Fibroblast of lung (primary cell): ENCODE measurements around the gene ERFE. TPM values are rescaled to one million over a fixed set of nuclear protein-coding genes. Genes with fewer than 3 reads are reported as not detected.

Experiments
- DNase-seq, 2 donors: peaks; one replicate each; pipeline versions ENCODE4 v3.0.0 to v3.0.0-alpha.2; 2010; ENCODE audit warnings: low read depth in 2 of 2
- H2AFZ ChIP-seq: 2 replicates; pipeline ENCODE4 v1.5.1; 2012; ENCODE audit warnings: low read length, control low read depth, inconsistent platforms
- H3K27ac ChIP-seq: 2 replicates; pipeline ENCODE4 v1.5.1; 2011; ENCODE audit warnings: low read length, control low read depth; ENCODE audit not compliant: insufficient read depth
- H3K27me3 ChIP-seq: 2 replicates; pipeline ENCODE4 v1.5.1; 2011; ENCODE audit warnings: mild to moderate bottlenecking, low read length; ENCODE audit not compliant: control insufficient read depth, insufficient read depth
- H3K36me3 ChIP-seq: 2 replicates; pipeline ENCODE4 v1.5.1; 2011; ENCODE audit warnings: low read length; ENCODE audit not compliant: control insufficient read depth, insufficient read depth
- H3K4me1 ChIP-seq: 2 replicates; pipeline ENCODE4 v1.5.1; 2011; ENCODE audit warnings: low read length; ENCODE audit not compliant: control insufficient read depth, insufficient read depth; ENCODE audit errors: extremely low read depth
- H3K4me2 ChIP-seq: 2 replicates; pipeline ENCODE4 v1.5.1; 2011; ENCODE audit warnings: low read length, control low read depth; ENCODE audit not compliant: insufficient read depth; ENCODE audit errors: extremely low read depth
- H3K4me3 ChIP-seq, 4 experiments: fragments of 200-600 bp in 1 of 4; sonication (generic) in 1 of 4; replicated peaks in 1 of 4; 2 replicates each; pipeline ENCODE4 v1.5.1; 2011 to 2016; ENCODE audit warnings: low read length in 4 of 4, low read depth in 3 of 4, mild to moderate bottlenecking in 3 of 4, control low read depth in 2 of 4, inconsistent platforms in 1 of 4, mixed read lengths in 1 of 4; ENCODE audit not compliant: insufficient read depth in 1 of 4; ENCODE audit errors: control extremely low read depth in 1 of 4
- H3K79me2 ChIP-seq: 2 replicates; pipeline ENCODE4 v1.5.1; 2012; ENCODE audit warnings: mild to moderate bottlenecking, low read length, inconsistent platforms; ENCODE audit not compliant: control insufficient read depth, insufficient read depth
- H3K9ac ChIP-seq: 2 replicates; pipeline ENCODE4 v1.5.1; 2011; ENCODE audit warnings: mild to moderate bottlenecking, low read length, control low read depth; ENCODE audit not compliant: insufficient read depth
- H3K9me3 ChIP-seq: 2 replicates; pipeline ENCODE4 v1.5.1; 2012; ENCODE audit warnings: low read depth, low read length; ENCODE audit not compliant: control insufficient read depth, insufficient read depth
- H4K20me1 ChIP-seq: 2 replicates; pipeline ENCODE4 v1.5.1; 2011; ENCODE audit warnings: low read length; ENCODE audit not compliant: control insufficient read depth, insufficient read depth; ENCODE audit errors: extremely low read depth
- EZH2 ChIP-seq: IDR thresholded peaks from 2 replicates; pipeline ENCODE4 v1.5.1; 2012; ENCODE audit warnings: low read length, control low read depth, mild to moderate bottlenecking; ENCODE audit errors: missing control alignments
- polyA plus RNA-seq, 2 donors: library from polyadenylated mRNA; depleted of rRNA in 1 of 2; stranded (reverse) in 1 of 2; unstranded in 1 of 2; fragments of >200 nt; gene quantifications; 2 replicates each; pipeline ENCODE4 v1.2.1, GENCODE V29; 2011 to 2012; ENCODE audit warnings: missing spikeins in 1 of 2
- total RNA-seq: library from RNA; depleted of rRNA; stranded (reverse); fragments of >200 nt; gene quantifications from 2 replicates; pipeline ENCODE4 v1.2.1, GENCODE V29; 2014
- TF ChIP-seq, protein P1 (sequence below), 2 donors: IDR thresholded peaks in 1 of 2; conservative IDR thresholded peaks in 1 of 2; 1 replicate in 1 of 2; 2 replicates in 1 of 2; pipeline ENCODE4 v1.5.1; 2011 to 2012; ENCODE audit warnings: low read length in 2 of 2, control low read depth in 1 of 2, inconsistent platforms in 1 of 2, low read depth in 1 of 2, mild to moderate bottlenecking in 1 of 2

Gene ERFE
- total and polyA plus RNA-seq, 2 donors (not counting 1 experiment from before 2014, with no cell fraction given) = 1.5 to 8.3 TPM

DNA sequence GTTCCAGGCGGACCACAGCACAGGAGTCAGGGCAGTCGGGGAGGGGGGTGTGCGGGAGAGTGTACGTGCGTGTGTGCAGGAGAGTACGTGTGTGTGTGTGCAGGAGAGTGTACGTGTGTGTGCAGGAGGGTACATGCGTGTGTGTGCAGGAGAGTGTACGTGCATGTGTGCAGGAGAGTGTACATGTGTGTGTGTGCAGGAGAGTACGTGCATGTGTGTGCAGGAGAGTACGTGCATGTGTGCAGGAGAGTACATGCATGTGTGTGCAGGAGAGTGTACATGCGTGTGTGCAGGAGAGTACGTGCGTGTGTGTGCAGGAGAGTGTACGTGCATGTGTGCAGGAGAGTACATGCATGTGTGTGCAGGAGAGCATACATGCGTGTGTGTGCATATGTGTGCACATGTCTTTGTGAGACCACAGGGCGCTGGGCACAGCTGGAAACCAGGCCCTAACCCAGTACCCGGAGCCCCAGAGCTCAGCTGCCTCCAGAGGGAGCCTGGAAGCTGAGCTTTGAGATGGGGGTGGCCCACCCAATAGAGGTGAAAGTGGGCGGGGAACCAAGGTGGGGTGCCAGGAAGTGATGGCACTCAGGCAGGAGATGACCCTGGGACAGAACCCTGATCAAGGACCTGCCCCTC lies 34.2 kb upstream of the ERFE start:
- no peak for TF ChIP-seq EZH2
- TF ChIP-seq, protein P1, sequence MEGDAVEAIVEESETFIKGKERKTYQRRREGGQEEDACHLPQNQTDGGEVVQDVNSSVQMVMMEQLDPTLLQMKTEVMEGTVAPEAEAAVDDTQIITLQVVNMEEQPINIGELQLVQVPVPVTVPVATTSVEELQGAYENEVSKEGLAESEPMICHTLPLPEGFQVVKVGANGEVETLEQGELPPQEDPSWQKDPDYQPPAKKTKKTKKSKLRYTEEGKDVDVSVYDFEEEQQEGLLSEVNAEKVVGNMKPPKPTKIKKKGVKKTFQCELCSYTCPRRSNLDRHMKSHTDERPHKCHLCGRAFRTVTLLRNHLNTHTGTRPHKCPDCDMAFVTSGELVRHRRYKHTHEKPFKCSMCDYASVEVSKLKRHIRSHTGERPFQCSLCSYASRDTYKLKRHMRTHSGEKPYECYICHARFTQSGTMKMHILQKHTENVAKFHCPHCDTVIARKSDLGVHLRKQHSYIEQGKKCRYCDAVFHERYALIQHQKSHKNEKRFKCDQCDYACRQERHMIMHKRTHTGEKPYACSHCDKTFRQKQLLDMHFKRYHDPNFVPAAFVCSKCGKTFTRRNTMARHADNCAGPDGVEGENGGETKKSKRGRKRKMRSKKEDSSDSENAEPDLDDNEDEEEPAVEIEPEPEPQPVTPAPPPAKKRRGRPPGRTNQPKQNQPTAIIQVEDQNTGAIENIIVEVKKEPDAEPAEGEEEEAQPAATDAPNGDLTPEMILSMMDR (conservative IDR thresholded peaks at IDR 0.05 in 1 of 2, IDR thresholded peaks at IDR 0.05 in 1 of 2; ENCODE audit: low read depth in 1 of 2, low read length in 2 of 2) = no peak

DNA sequence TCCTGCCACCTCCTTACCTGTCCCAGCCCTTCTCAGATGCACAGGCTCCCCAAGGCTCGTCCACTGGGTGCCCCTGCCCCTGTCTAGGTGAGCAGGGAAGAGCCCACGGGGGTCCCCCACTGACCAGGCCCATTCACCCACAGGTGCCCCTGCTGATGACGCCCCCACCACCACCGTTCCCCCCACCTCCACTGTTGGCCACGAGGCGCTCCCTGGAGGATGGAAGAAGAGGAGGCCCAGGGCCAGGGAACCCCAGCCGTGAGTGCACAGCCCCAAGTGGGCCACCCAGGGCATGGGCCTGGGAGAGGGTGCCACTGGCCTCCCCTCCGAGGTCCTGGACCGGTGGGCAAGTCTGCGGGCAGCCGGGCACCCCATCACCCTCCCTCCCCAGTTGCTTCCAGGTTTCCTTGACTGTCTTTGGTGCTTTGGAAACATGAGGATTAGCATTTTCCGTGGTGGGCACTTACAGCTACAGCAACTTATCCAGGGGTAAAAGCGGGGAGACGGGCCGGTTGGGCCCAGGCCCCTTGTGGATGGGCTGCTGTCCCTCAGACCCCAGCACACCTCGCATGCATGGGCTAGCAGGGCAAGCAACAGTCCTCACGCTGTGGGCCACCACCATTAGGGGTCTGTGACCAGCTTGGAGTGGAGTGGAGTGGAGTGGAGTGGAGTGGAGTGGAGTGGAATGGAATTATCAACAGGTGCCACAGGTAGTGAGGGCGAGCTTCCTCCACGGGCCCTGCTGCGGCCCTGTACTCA lies 33.5 kb upstream of the ERFE start:
- Histone ChIP-seq H4K20me1 (no peaks in the 10 kb centered on the region), H2AFZ (no peak overlapping the region), H3K9ac (no peak overlapping the region), H3K4me2 (no peak overlapping the region), H3K9me3 (no peaks in the 10 kb centered on the region), H3K27ac (no peak overlapping the region), H3K4me1 (peaks cover 4% of the 10 kb centered on the region), H3K4me3 (no peak overlapping the region), H3K27me3 (peaks cover under 1% of the 10 kb centered on the region), H3K36me3 (no peaks in the 10 kb centered on the region), H3K79me2 (no peaks in the 10 kb centered on the region)
- TF ChIP-seq EZH2 = no peak
- TF ChIP-seq, protein P1 (conservative IDR thresholded peaks at IDR 0.05 in 1 of 2, IDR thresholded peaks at IDR 0.05 in 1 of 2; ENCODE audit: low read depth in 1 of 2, low read length in 2 of 2) = no peak
- DNase-seq = no peak

More for the DNA sequence above, 34.2 kb upstream of the ERFE start:
- no peak for DNase-seq
- peaks cover 7% of the 10 kb centered on the region for H3K27me3 ChIP-seq
- no peaks in the 10 kb centered on the region for H3K36me3 ChIP-seq
- no peak overlapping the region for H2AFZ ChIP-seq
- H4K20me1 ChIP-seq = no peaks in the 10 kb centered on the region
- H3K79me2 ChIP-seq = no peaks in the 10 kb centered on the region
- no peak overlapping the region for H3K4me2 ChIP-seq
- no peak overlapping the region for H3K9ac ChIP-seq
- peaks cover 4% of the 10 kb centered on the region for H3K4me1 ChIP-seq
- no peaks in the 10 kb centered on the region for H3K9me3 ChIP-seq
- H3K4me3 ChIP-seq = no peak overlapping the region
- H3K27ac ChIP-seq = no peak overlapping the region

DNA sequence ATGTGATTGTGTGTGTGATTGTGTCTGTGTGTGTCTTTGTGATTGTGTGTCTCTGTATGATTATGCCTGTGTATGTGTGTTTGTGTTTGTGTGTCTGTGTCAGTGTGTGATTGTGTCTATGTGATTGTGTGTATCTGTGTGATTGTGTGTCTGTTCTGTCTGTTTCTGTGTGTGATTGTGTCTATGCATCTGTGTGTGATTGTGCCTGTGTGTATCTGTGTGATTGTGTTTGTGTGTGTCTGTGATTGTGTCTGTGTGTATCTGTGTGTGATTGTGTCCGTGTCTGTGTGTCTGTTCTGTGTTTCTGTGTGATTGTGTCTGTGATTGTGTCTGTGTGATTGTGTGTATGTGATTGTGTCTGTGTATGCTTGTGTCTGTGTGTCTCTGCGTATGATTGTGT lies 32.4 kb upstream of the ERFE start:
- H3K4me1 ChIP-seq = peaks cover 4% of the 10 kb centered on the region
- H2AFZ ChIP-seq = no peak overlapping the region
- H3K36me3 ChIP-seq = no peaks in the 10 kb centered on the region
- H3K27ac ChIP-seq = no peak overlapping the region
- H3K9me3 ChIP-seq = no peaks in the 10 kb centered on the region
- no peak for DNase-seq
- no peak overlapping the region for H3K4me3 ChIP-seq
- H3K79me2 ChIP-seq = no peaks in the 10 kb centered on the region
- no peak overlapping the region for H3K4me2 ChIP-seq
- H3K27me3 ChIP-seq = no peaks in the 10 kb centered on the region
- H4K20me1 ChIP-seq = no peaks in the 10 kb centered on the region
- TF ChIP-seq EZH2 = no peak
- TF ChIP-seq, protein P1 (conservative IDR thresholded peaks at IDR 0.05 in 1 of 2, IDR thresholded peaks at IDR 0.05 in 1 of 2; ENCODE audit: low read depth in 1 of 2, low read length in 2 of 2) = no peak
- H3K9ac ChIP-seq = no peak overlapping the region
